GM12892 (cell line): Measurements from ENCODE around the gene AGL.
"Not testable (repeated sequence)": the region's sequence is repeated elsewhere in the genome, so short reads cannot be mapped to it uniquely, and the experiment has no call there.

Experiments used
- DNase-seq: peaks from one replicate; pipeline ENCODE4 v3.0.0; 2011; ENCODE audit not compliant: insufficient read length
- FAIRE-seq: peaks from 2 replicates; lab custom pipeline; 2011; peaks lifted over from hg19 to GRCh38; lab: Jason Lieb, UNC
- POLR2AphosphoS5 ChIP-seq: IDR thresholded peaks from 2 replicates; pipeline ENCODE4 v1.6.1; 2011; ENCODE audit warnings: low read depth, low read length, control low read depth

The AGL gene

GRCh38 chr1:99970713-99971255 lies 120.6 kb downstream of the AGL start:
- TF ChIP-seq POLR2AphosphoS5, result no peak
- DNase-seq, result no peak
- no peak for FAIRE-seq

- DNase-seq, FAIRE-seq: not testable (repeated sequence)
Observed at GRCh38 chr1:99972066-99972465, 121.9 kb downstream of the AGL start.
